ENCODE results near the gene TMPRSS5.

The TMPRSS5 gene

DNA sequence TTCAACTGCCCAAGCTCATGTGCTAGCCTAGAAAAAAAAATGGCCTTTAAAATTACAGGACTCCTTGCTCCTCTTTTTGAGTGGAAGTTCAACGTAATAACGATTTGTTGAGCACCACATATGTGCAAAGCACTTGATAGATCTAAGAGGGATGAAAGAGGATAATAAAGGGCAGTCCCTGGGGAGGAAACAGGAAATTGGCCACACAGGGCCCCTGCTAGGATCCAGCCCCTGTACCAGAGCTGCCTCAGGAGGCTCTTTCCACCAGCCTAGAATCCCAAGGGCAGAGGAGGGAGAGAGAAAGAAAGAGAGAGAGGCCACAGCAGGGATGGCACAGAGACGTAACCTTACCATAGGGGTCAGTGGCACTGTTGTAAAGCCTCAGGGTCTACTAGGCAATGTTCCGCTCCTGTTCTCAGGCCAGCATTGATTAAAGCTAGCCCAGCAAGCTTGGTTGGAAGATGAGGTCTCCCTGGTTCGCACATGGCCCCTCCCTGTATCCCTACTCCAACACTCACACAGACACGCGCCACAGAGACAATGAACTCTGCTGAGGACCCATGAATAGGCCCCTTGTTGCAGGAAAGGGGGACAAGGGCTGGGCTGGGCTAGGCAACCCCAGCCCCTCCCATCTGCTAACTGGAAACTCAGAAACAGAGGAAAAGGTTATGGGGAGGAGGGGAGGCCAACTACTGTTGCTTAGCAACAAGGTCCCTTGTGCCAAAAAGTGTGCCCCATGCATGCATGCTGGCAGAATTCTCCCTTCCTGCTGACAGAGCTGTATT is at the start of gene TMPRSS5:
Gene TMPRSS5 (minus strand): TSS at position 438 of the 785 bp plus-strand sequence. CDS start 84 bp downstream, at position 354.
- Histone ChIP-seq H3K4me3 (ENCODE audit: low read depth in 1 of 2, low read length in 1 of 2) (no peak within 1 kb of the TSS), H3K36me3 (no peaks in the 10 kb centered on the region), H3K9me3 (no peaks in the 10 kb centered on the region), H3K4me1 (ENCODE audit: control insufficient read depth in 1 of 2, insufficient read depth in 1 of 2, low read depth in 1 of 2, low read length in 1 of 2) (no peaks in the 10 kb centered on the region), H3K27ac (no peak within 1 kb of the TSS), H3K27me3 (no peaks in the 10 kb centered on the region)
- TF ChIP-seq CTCF (IDR thresholded peaks at IDR 0.05) = no peak

DNA sequence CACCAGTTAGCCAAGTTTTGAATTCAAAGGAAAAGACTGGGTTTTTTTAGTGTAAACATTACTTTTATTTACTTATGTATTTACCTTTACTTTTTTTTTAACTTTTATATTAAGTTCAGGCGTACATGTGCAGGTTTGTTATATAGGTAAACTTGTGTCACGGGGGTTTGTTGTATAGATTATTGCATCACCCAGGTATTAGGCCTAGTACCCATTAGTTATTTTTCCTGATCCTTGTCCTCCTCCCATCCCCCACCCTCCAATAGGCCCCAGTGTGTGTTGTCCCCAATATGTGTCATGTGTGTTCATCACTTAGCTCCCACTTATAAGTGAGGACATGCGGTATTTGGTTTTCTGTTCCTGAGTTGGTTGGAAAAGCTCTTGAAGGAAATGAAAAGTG is 46.8 kb upstream of the TMPRSS5 start:
- no peaks in the 10 kb centered on the region for H3K4me1 ChIP-seq (ENCODE audit: control insufficient read depth in 1 of 2, insufficient read depth in 1 of 2, low read depth in 1 of 2, low read length in 1 of 2)
- no peak overlapping the region for H3K27ac ChIP-seq
- H3K27me3 ChIP-seq = no peaks in the 10 kb centered on the region
- H3K36me3 ChIP-seq = peaks cover 65% of the 10 kb centered on the region
- no peak for TF ChIP-seq CTCF (IDR thresholded peaks at IDR 0.05)
- H3K9me3 ChIP-seq = no peaks in the 10 kb centered on the region
- H3K4me3 ChIP-seq (ENCODE audit: low read depth in 1 of 2, low read length in 1 of 2) = no peak overlapping the region

GRCh38 chr11:113736323-113736722 is 30.2 kb upstream of the TMPRSS5 start:
- Histone ChIP-seq H3K9me3 (no peaks in the 10 kb centered on the region), H3K27ac (no peak overlapping the region), H3K4me3 (ENCODE audit: low read depth in 1 of 2, low read length in 1 of 2) (no peak overlapping the region), H3K27me3 (no peaks in the 10 kb centered on the region), H3K36me3 (peaks cover 85% of the 10 kb centered on the region), H3K4me1 (ENCODE audit: control insufficient read depth in 1 of 2, insufficient read depth in 1 of 2, low read depth in 1 of 2, low read length in 1 of 2) (no peaks in the 10 kb centered on the region)
- TF ChIP-seq CTCF (IDR thresholded peaks at IDR 0.05) = no peak

DNA sequence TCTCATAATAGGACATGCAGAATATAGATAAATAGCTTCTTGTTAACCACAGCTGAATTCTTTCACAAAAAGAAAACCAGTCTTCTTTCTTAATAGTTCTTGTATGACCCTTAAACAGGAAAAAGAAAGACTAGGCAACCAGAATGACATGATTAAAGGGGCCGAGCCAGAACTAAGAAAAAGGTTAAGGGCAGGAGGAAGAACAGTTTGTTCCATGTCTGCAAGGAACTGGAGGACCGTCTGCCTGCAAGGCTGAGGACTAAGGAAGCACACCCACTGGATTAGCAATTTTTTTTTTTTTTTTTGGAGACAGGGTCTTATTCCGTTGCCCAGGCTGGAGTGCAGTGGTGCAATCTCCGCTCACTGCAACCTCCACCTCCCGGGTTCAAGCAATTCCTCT is 26.0 kb upstream of the TMPRSS5 start:
- H3K4me1 ChIP-seq (ENCODE audit: control insufficient read depth in 1 of 2, insufficient read depth in 1 of 2, low read depth in 1 of 2, low read length in 1 of 2) = no peaks in the 10 kb centered on the region
- H3K27me3 ChIP-seq = no peaks in the 10 kb centered on the region
- H3K36me3 ChIP-seq = peaks cover 46% of the 10 kb centered on the region
- TF ChIP-seq CTCF (IDR thresholded peaks at IDR 0.05) = no peak
- no peak overlapping the region for H3K4me3 ChIP-seq (ENCODE audit: low read depth in 1 of 2, low read length in 1 of 2)
- no peak overlapping the region for H3K27ac ChIP-seq
- no peaks in the 10 kb centered on the region for H3K9me3 ChIP-seq

DNA sequence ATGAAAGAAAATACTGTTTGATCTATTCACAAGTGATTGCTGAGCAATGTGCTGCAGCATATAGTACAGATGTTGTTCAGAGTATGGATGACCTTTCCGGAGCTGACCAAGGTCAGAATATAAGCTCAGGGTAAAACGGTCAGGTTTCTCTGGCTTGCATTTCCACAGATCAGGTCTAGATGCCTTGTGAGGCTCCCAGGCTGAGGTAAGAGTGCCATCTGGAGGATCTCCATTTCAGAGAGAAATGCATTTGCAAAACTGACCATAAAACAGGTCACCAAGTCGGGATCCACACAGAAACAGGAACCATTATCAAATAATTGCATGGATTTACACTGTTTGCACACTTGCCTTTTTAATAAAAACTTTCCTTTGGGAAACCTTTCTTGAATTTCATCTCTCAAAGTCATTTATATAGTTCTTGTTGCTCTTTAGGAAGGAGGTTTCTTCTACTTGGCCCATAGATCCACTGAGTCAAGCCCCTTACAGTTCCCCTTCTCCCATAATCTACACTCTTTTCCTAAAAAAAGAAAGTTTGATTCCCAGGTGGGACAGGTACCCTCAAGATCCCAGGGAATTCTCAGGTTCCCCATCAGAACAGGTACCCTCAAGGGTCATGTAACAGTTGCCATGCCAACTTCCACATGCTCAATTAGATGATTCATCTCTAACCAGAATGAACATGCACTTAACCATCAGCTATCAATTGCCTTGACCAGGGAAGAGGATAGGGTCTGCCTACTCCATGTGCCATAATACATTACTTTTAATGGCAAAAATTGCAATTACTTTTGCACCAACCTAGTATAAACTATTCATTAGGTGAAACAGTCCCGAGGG is 25.0 kb upstream of the TMPRSS5 start:
- Histone ChIP-seq H3K4me3 (ENCODE audit: low read depth in 1 of 2, low read length in 1 of 2) (no peak overlapping the region), H3K4me1 (ENCODE audit: control insufficient read depth in 1 of 2, insufficient read depth in 1 of 2, low read depth in 1 of 2, low read length in 1 of 2) (no peaks in the 10 kb centered on the region), H3K27me3 (no peaks in the 10 kb centered on the region), H3K27ac (no peak overlapping the region), H3K9me3 (no peaks in the 10 kb centered on the region), H3K36me3 (peaks cover 36% of the 10 kb centered on the region)
- no peak for TF ChIP-seq CTCF (IDR thresholded peaks at IDR 0.05)
